Fibroblast of gingiva (primary cell): Measurements from ENCODE around the gene PCP2.
A peak's percentile ranks its signal among the peaks of the same experiment; 100 is the strongest.

Experiments used
- DNase-seq: peaks from one replicate; pipeline ENCODE4 v3.0.0-alpha.2; 2011; ENCODE audit warnings: low read depth

Gene PCP2

DNA sequence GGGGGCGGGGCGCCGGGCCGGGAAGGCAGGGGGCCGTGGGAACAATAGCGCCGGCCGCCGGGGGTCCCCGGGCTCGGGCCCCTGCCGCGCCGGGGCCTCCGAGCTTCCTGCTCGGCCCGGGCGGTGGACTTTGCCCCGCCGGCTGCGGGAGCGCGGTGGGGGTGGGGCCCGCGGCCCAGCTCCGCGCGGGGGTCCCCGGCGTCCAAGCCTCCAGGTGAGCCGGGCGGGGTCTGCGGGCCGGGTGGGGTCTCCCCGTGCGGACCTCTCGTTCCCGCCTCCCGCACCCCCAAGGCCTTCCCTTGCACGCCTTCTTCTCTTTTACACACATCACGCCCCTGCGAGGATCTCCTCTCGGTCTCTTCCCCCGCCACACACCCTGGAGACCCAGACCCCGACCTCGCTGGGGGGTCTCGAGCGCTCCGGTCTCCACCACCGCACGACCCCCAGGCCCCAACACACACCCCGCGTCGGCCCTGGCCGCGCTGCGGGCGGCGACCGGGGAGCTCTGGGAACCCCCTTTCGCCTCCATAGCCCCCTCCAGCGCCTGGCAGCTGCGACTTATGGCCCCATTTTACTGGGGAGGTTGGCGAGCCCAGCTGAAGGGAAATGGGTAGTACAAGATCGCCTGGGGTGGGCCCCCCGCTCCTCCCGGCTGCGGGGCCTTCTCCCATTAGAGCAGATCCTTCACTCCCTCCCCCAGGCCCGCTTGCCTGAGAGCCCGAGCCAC, 37.1 kb downstream of the PCP2 start:
- no peak for DNase-seq

DNA sequence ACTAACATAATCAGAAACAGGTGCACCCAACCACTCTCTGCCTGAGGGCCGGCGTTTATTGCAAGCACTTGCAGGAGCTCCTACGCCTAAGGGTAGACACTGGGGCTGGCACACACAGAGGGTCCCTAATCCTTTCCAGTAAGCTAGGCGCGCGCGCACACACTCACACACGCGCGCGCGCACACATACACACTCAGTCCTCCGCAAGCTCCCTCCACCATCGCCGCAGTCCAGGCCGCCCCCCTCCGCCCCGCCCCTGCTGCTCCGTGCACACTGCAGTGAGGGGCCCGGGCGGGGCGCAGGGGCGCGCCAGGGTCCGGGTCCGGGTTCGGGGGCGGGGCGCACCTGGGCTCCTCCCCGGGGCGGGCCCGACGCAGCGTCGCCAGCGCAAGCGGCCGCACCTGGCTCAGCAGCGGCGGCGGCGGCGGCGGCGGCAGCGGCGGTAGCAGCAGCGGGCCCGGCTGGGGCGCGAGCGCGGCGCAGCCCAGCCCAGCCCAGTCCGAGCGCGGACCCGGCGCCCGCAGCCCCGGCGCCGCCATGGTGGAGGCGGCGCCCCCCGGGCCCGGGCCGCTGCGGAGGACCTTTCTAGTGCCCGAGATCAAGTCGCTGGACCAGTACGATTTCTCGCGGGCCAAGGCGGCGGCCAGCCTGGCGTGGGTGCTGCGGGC, 37.9 kb downstream of the PCP2 start, which contains the start of gene CAMSAP3:
TSS of gene CAMSAP3 (plus strand) at position 398 of the 668 bp plus-strand sequence. CDS start at position 538, 140 bp downstream.
- peak; percentile 39 for DNase-seq

GRCh38 chr19:7590256-7590655, 43.3 kb downstream of the PCP2 start:
- DNase-seq: no peak

GRCh38 chr19:7589822-7590221, 43.7 kb downstream of the PCP2 start:
- no peak for DNase-seq

- DNase-seq: no peak
These were observed 51.1 kb downstream of the PCP2 start for GRCh38 chr19:7582446-7582845.
